H1 (cell line): ENCODE measurements around the gene CORIN. TPM values are rescaled to one million over a fixed set of nuclear protein-coding genes. Genes with fewer than 3 reads are reported as not detected.

Experiments used
- CTCF ChIA-PET: fragments of 300-600 bp; sonication (Branson Sonifier 250); formaldehyde crosslinking; loops from one replicate; lab custom pipeline; 2021; ENCODE audit not compliant: partially characterized antibody; lab: Charles Lee
- POLR2A ChIA-PET: fragments of 300-600 bp; sonication (Branson Sonifier 250); formaldehyde crosslinking; loops from one replicate; lab custom pipeline; 2021; ENCODE audit warnings: inconsistent platforms; ENCODE audit not compliant: partially characterized antibody; lab: Charles Lee
- DNase-seq, 2 experiments: peaks; one replicate each; pipeline versions ENCODE4 v3.0.0 to v3.0.0-alpha.2; 2010 to 2022; ENCODE audit warnings: low spot score in 2 of 2, low read depth in 1 of 2, mixed read lengths in 1 of 2
- FAIRE-seq: peaks from 2 replicates; lab custom pipeline; 2011; peaks lifted over from hg19 to GRCh38; lab: Jason Lieb, UNC
- H2AFZ ChIP-seq: 2 replicates; pipeline ENCODE4 v1.8.1; 2012; ENCODE audit warnings: low read length, inconsistent platforms
- H2AK5ac ChIP-seq: 2 replicates; pipeline ENCODE4 v1.6.1; 2013; ENCODE audit warnings: low read depth, low read length
- H2BK120ac ChIP-seq: replicated peaks from 2 replicates; pipeline ENCODE3; 2013; ENCODE audit warnings: low read depth, low read length, inconsistent platforms
- H2BK12ac ChIP-seq: 2 replicates; pipeline ENCODE4 v1.6.1; 2013; ENCODE audit warnings: low read depth, low read length
- H2BK15ac ChIP-seq: 2 replicates; pipeline ENCODE4 v1.6.1; 2013; ENCODE audit warnings: low read length
- H2BK20ac ChIP-seq: 2 replicates; pipeline ENCODE4 v1.6.1; 2013; ENCODE audit warnings: low read length
- H2BK5ac ChIP-seq: 2 replicates; pipeline ENCODE4 v1.6.1; 2013; ENCODE audit warnings: low read depth, low read length
- H3K14ac ChIP-seq: 2 replicates; pipeline ENCODE4 v1.6.1; 2013; ENCODE audit warnings: inconsistent platforms; ENCODE audit not compliant: insufficient read length
- H3K18ac ChIP-seq: 2 replicates; pipeline ENCODE4 v1.6.1; 2013; ENCODE audit warnings: low read length; ENCODE audit errors: extremely low read depth
- H3K23ac ChIP-seq: 2 replicates; pipeline ENCODE4 v1.6.1; 2013; ENCODE audit warnings: inconsistent platforms; ENCODE audit not compliant: insufficient read length
- H3K23me2 ChIP-seq: 2 replicates; pipeline ENCODE4 v1.6.1; 2013; ENCODE audit warnings: low read depth, low read length
- H3K27ac ChIP-seq: 2 replicates; pipeline ENCODE4 v1.6.1; 2011; ENCODE audit warnings: low read depth, low read length, inconsistent platforms
- H3K27me3 ChIP-seq, 4 experiments: replicated peaks in 1 of 4; 1 replicate in 1 of 4; 2 replicates in 3 of 4; pipeline versions ENCODE4 v1.6.1 to v1.8.1; 2011 to 2013; ENCODE audit warnings: low read length in 3 of 4, mild to moderate bottlenecking in 3 of 4, inconsistent platforms in 2 of 4, mixed read lengths in 2 of 4, moderate library complexity in 1 of 4; ENCODE audit not compliant: control insufficient read depth in 3 of 4, insufficient read depth in 3 of 4; ENCODE audit errors: extremely low read depth in 1 of 4
- H3K36me3 ChIP-seq, 4 experiments: 2 replicates each; pipeline versions ENCODE4 v1.6.1 to v1.8.1; 2011 to 2013; ENCODE audit warnings: mild to moderate bottlenecking in 4 of 4, low read length in 3 of 4, moderate library complexity in 2 of 4, control low read depth in 1 of 4, inconsistent platforms in 1 of 4; ENCODE audit not compliant: insufficient read depth in 4 of 4, control insufficient read depth in 2 of 4
- H3K4ac ChIP-seq: replicated peaks from 2 replicates; pipeline ENCODE3; 2013; ENCODE audit warnings: low read length, low read depth, mixed read lengths, inconsistent platforms; ENCODE audit not compliant: insufficient read length
- H3K4me1 ChIP-seq, 4 experiments: replicated peaks in 1 of 4; 1 replicate in 1 of 4; 2 replicates in 3 of 4; pipeline versions ENCODE4 v1.6.1 to v1.8.1; 2011 to 2013; ENCODE audit warnings: low read length in 3 of 4, inconsistent platforms in 2 of 4, mixed read lengths in 1 of 4; ENCODE audit not compliant: insufficient read depth in 4 of 4, control insufficient read depth in 3 of 4
- H3K4me2 ChIP-seq, 2 experiments: 2 replicates each; pipeline versions ENCODE4 v1.6.1 to v1.8.1; 2011 to 2013; ENCODE audit warnings: low read depth in 2 of 2, low read length in 2 of 2, control low read depth in 1 of 2, inconsistent platforms in 1 of 2, mild to moderate bottlenecking in 1 of 2; ENCODE audit not compliant: insufficient read depth in 1 of 2
- H3K4me3 ChIP-seq, 4 experiments: fragments of 200-600, 300-600 bp in 1 of 4; sonication (generic), shearing (Covaris generic), sonication (Bioruptor Twin) in 1 of 4; 2 replicates each; pipeline versions ENCODE4 v1.5.1 to v1.8.1; 2011 to 2016; ENCODE audit warnings: low read length in 4 of 4, low read depth in 3 of 4, control low read depth in 2 of 4, inconsistent platforms in 2 of 4, mild to moderate bottlenecking in 2 of 4, mixed read lengths in 1 of 4, moderate library complexity in 1 of 4; ENCODE audit not compliant: insufficient read depth in 2 of 4; ENCODE audit errors: extremely low read depth in 1 of 4
- H3K56ac ChIP-seq: replicated peaks from 2 replicates; pipeline ENCODE3; 2013; ENCODE audit warnings: low read depth, mild to moderate bottlenecking, mixed read lengths, low read length, inconsistent platforms; ENCODE audit not compliant: insufficient read length
- H3K79me1 ChIP-seq: 2 replicates; pipeline ENCODE4 v1.6.1; 2013; ENCODE audit warnings: low read depth, low read length, control low read depth
- H3K79me2 ChIP-seq, 2 experiments: 2 replicates each; pipeline versions ENCODE4 v1.6.1 to v1.8.1; 2012 to 2013; ENCODE audit warnings: low read length in 2 of 2, mild to moderate bottlenecking in 2 of 2, inconsistent platforms in 1 of 2; ENCODE audit not compliant: insufficient read depth in 2 of 2, control insufficient read depth in 1 of 2
- H3K9ac ChIP-seq, 4 experiments: replicated peaks in 1 of 4; 1 replicate in 1 of 4; 2 replicates in 3 of 4; pipeline versions ENCODE4 v1.6.1 to v1.8.1; 2011 to 2013; ENCODE audit warnings: low read depth in 3 of 4, low read length in 3 of 4, control low read depth in 2 of 4, mild to moderate bottlenecking in 2 of 4, moderate library complexity in 2 of 4, inconsistent platforms in 1 of 4; ENCODE audit errors: extremely low read depth in 1 of 4
- H3K9me3 ChIP-seq, 2 experiments: 2 replicates each; pipeline versions ENCODE4 v1.6.1 to v1.8.1; 2012 to 2013; ENCODE audit warnings: mild to moderate bottlenecking in 2 of 2, moderate library complexity in 2 of 2, control low read depth in 1 of 2, inconsistent platforms in 1 of 2, low read depth in 1 of 2, low read length in 1 of 2, mixed read lengths in 1 of 2; ENCODE audit not compliant: insufficient read depth in 2 of 2
- H4K20me1 ChIP-seq, 2 experiments: replicated peaks in 1 of 2; 2 replicates each; pipeline versions ENCODE3 to v1.8.1; 2011 to 2013; ENCODE audit warnings: inconsistent platforms in 2 of 2, low read length in 2 of 2, mild to moderate bottlenecking in 1 of 2; ENCODE audit not compliant: insufficient read depth in 2 of 2, control insufficient read depth in 1 of 2
- H4K5ac ChIP-seq: 2 replicates; pipeline ENCODE4 v1.6.1; 2013; ENCODE audit warnings: low read length, low read depth, mixed read lengths, inconsistent platforms; ENCODE audit not compliant: insufficient read length
- H4K8ac ChIP-seq: 2 replicates; pipeline ENCODE4 v1.8.0; 2013; ENCODE audit warnings: mild to moderate bottlenecking, moderate library complexity, low read length, inconsistent platforms; ENCODE audit not compliant: insufficient read depth; ENCODE audit errors: extremely low read depth
- H4K91ac ChIP-seq: replicated peaks from 2 replicates; pipeline ENCODE3; 2013; ENCODE audit warnings: low read length, mixed read lengths, inconsistent platforms; ENCODE audit not compliant: insufficient read length
- ATF2 ChIP-seq: IDR thresholded peaks from 2 replicates; pipeline ENCODE4 v1.6.1; 2012; ENCODE audit warnings: low read length, inconsistent platforms
- BRCA1 ChIP-seq: IDR thresholded peaks from 2 replicates; pipeline ENCODE4 v1.6.1; 2012; ENCODE audit warnings: low read depth, low read length, improper control_type of control experiment
- FOSL1 ChIP-seq: IDR thresholded peaks from 2 replicates; pipeline ENCODE4 v1.6.1; 2011; ENCODE audit warnings: mild to moderate bottlenecking, low read depth, low read length, moderate library complexity; ENCODE audit not compliant: insufficient read depth
- JUN ChIP-seq: IDR thresholded peaks from 2 replicates; pipeline ENCODE4 v1.6.1; 2011; ENCODE audit warnings: low read depth, mild to moderate bottlenecking, improper control_type of control experiment, low read length
- KDM4A ChIP-seq: IDR thresholded peaks from one replicate; pipeline ENCODE4 v1.7.1; 2012; ENCODE audit warnings: low read depth, mild to moderate bottlenecking, moderate library complexity, low read length, inconsistent platforms; ENCODE audit not compliant: severe bottlenecking
- NANOG ChIP-seq: IDR thresholded peaks from 2 replicates; pipeline ENCODE4 v1.6.1; 2011; ENCODE audit warnings: low read length, low read depth, mild to moderate bottlenecking, inconsistent platforms; ENCODE audit not compliant: insufficient read depth, poor library complexity, severe bottlenecking
- PHF8 ChIP-seq: fragments of 200-600 bp; sonication (generic); conservative IDR thresholded peaks from 2 replicates; pipeline ENCODE4 v1.7.1; 2012; ENCODE audit warnings: low read depth, mild to moderate bottlenecking, inconsistent platforms, low read length, moderate library complexity
- RAD21 ChIP-seq, 2 experiments: IDR thresholded peaks in 1 of 2; conservative IDR thresholded peaks in 1 of 2; 2 replicates each; pipeline ENCODE4 v1.6.1; 2011; ENCODE audit warnings: low read depth in 2 of 2, low read length in 2 of 2, improper control_type of control experiment in 1 of 2, inconsistent platforms in 1 of 2, mild to moderate bottlenecking in 1 of 2, moderate library complexity in 1 of 2
- TBP ChIP-seq: IDR thresholded peaks from 2 replicates; pipeline ENCODE4 v1.6.1; 2011; ENCODE audit warnings: low read depth, low read length, improper control_type of control experiment
- TEAD4 ChIP-seq: IDR thresholded peaks from 2 replicates; pipeline ENCODE4 v1.6.1; 2012; ENCODE audit warnings: low read depth, low read length, inconsistent platforms, mixed read lengths
- USF2 ChIP-seq: IDR thresholded peaks from 2 replicates; pipeline ENCODE4 v1.6.1; 2011; ENCODE audit warnings: low read length, improper control_type of control experiment
- WGBS, 2 experiments: shearing (Covaris generic) in 1 of 2; methylation state at CpG; one replicate each; pipeline versions ENCODE4 v1.1.6 to v1.1.7; 2013 to 2015; ENCODE audit warnings: low lambda C conversion rate in 2 of 2, mixed read lengths in 2 of 2, inconsistent platforms in 1 of 2, low coverage in 1 of 2, missing lambda C conversion rate in 1 of 2; ENCODE audit not compliant: insufficient replicate concordance in 2 of 2, insufficient coverage in 1 of 2, insufficient read length in 1 of 2; ENCODE audit errors: extremely low coverage in 1 of 2, missing lambda C conversion rate in 1 of 2; 5-methylcytosine and 5-hydroxymethylcytosine counted together
- polyA plus RNA-seq, 7 experiments: library from polyadenylated mRNA; depleted of rRNA in 3 of 7; stranded (reverse) in 5 of 7; unstranded in 2 of 7; fragments of >200 nt in 5 of 7; fragments of 200-250 nt in 2 of 7; gene quantifications; 1 replicate in 5 of 7; 2 replicates in 1 of 7; 4 replicates in 1 of 7; pipeline versions ENCODE4 v1.2.1 to v1.2.3, GENCODE V29; 2011 to 2013; ENCODE audit warnings: missing spikeins in 2 of 7, mixed read lengths in 2 of 7
- total RNA-seq: library from RNA; stranded (reverse); fragmentation: NEBNext Ultra II Directional; extraction: Animal tissue kit (Norgen Biotek cat#: 25700); gene quantifications from 2 replicates; pipeline ENCODE4 v1.2.1, GENCODE V29; 2021

The CORIN gene
- total and polyA plus RNA-seq, 2 of the 8 experiments (the other 6 are each of a cell fraction or from before 2014, with no cell fraction given), result 0.09 to 0.32 TPM

GRCh38 chr4:47567511-47567910 lies 270.4 kb downstream of the CORIN start:
- Histone ChIP-seq H2BK20ac (no peak overlapping the region), H2AFZ (no peak overlapping the region), H2BK120ac (no peak overlapping the region), H4K5ac (no peak overlapping the region), H3K9me3 (no peaks in the 10 kb centered on the region), H3K9ac (no peak overlapping the region), H3K27me3 (no peaks in the 10 kb centered on the region), H3K27ac (no peak overlapping the region), H3K79me1 (no peaks in the 10 kb centered on the region), H3K4me3 (no peak overlapping the region), H3K36me3 (no peaks in the 10 kb centered on the region), H3K23ac (no peak overlapping the region), H3K56ac (no peak overlapping the region), H2AK5ac (no peak overlapping the region), H2BK12ac (no peak overlapping the region), H3K14ac (no peak overlapping the region), H2BK15ac (no peak overlapping the region), H4K20me1 (no peaks in the 10 kb centered on the region), H3K79me2 (no peaks in the 10 kb centered on the region), H3K4me1 (peaks cover 0 to 2% (median 0%) of the 10 kb centered on the region in 4 experiments; a peak in 1 of 7 replicates), H3K18ac (no peak overlapping the region), H4K91ac (no peak overlapping the region), H2BK5ac (no peak overlapping the region), H3K4me2 (no peak overlapping the region), H3K4ac (no peak overlapping the region), H4K8ac (no peak overlapping the region), H3K23me2 (no peaks in the 10 kb centered on the region; the same call in 1 of the 2 replicates)
- CTCF ChIA-PET, result interaction anchor here (0.9 to 1.4 kb wide), 2 partner anchors 11 to 175 kb away, joined by 3 read pairs; no protein-coding TSS in a partner anchor
- DNase-seq (no peak), FAIRE-seq (no peak)
- 91% methylated on average over 1 of the region's 1 CpG; no CpG with 5 or more reads in 1 of the 2 experiments for WGBS, 2 experiments
- POLR2A ChIA-PET, result no interaction called here
- TF ChIP-seq BRCA1 (no peak), TEAD4 (no peak), RAD21 (IDR thresholded peaks at IDR 0.05 in 1 of 2, conservative IDR thresholded peaks at IDR 0.05 in 1 of 2; ENCODE audit: low read depth in 2 of 2, low read length in 2 of 2) (no peak), USF2 (no peak), TBP (no peak), FOSL1 (no peak), JUN (no peak), KDM4A (no peak), ATF2 (no peak), NANOG (no peak), PHF8 (no peak)
